ENCODE measurements around the gene SRSF3.

- TF ChIP-seq TARDBP (IDR thresholded peaks at IDR 0.05) (no peak), ARNT (IDR thresholded peaks at IDR 0.05) (no peak), SP1 (IDR thresholded peaks at IDR 0.05) (no peak), L3MBTL2 (conservative IDR thresholded peaks at IDR 0.05) (no peak), ELF4 (IDR thresholded peaks at IDR 0.05) (no peak), FOXM1 (IDR thresholded peaks at IDR 0.05; ENCODE audit: borderline replicate concordance) (no peak), SUZ12 (IDR thresholded peaks at IDR 0.05) (no peak), ZNF384 (IDR thresholded peaks at IDR 0.05) (no peak), CTBP1 (IDR thresholded peaks at IDR 0.05; ENCODE audit: borderline replicate concordance) (no peak), FOXA1 (IDR thresholded peaks at IDR 0.05) (no peak), LEF1 (IDR thresholded peaks at IDR 0.05; ENCODE audit: borderline replicate concordance) (no peak)
Measured at GRCh38 chr6:36571122-36572043, 22.8 kb upstream of the SRSF3 start.
